Measurements from ENCODE around the gene SIGLEC10. TPM values are rescaled to one million over a fixed set of nuclear protein-coding genes. Genes with fewer than 3 reads are reported as not detected.

Gene SIGLEC10
- total and polyA plus RNA-seq, 9 of the 15 experiments (the other 6 are each of a cell fraction or from before 2014, with no cell fraction given), result 0.10 to 1.8 (median 0.82) TPM

GRCh38 chr19:51367565-51368365 is 49.7 kb downstream of the SIGLEC10 start (continued):
- TF ChIP-seq HMGXB4 (CRISPR knock-in tag; IDR thresholded peaks at IDR 0.05), result no peak
- peak; percentile 83; the same call in 1 of the 2 replicates for TF ChIP-seq CBX1 (IDR thresholded peaks at IDR 0.05; ENCODE audit: low read depth)
- no peak for TF ChIP-seq POU5F1 (IDR thresholded peaks at IDR 0.05; ENCODE audit: borderline replicate concordance, low read depth, low read length, partially characterized antibody)
- peak; percentile 68 for TF ChIP-seq POLR2B (IDR thresholded peaks at IDR 0.05; ENCODE audit: low read depth, partially characterized antibody)
- TF ChIP-seq NR3C1 (CRISPR knock-in tag; IDR thresholded peaks at IDR 0.05), result no peak
- peak; percentile 52 for TF ChIP-seq CREM (IDR thresholded peaks at IDR 0.05; ENCODE audit: low read depth)
- no peak for TF ChIP-seq NFIX (CRISPR knock-in tag; IDR thresholded peaks at IDR 0.05; ENCODE audit: low read depth)
- no peak for TF ChIP-seq GTF2B (IDR thresholded peaks at IDR 0.05; ENCODE audit: extremely low read depth, insufficient read length)
- no peak for TF ChIP-seq SRSF7 (optimal IDR thresholded peaks at IDR 0.05; ENCODE audit: low read depth, low read length)
- no peak for TF ChIP-seq SMARCE1 (IDR thresholded peaks at IDR 0.05)
- TF ChIP-seq SAFB2 (IDR thresholded peaks at IDR 0.05; ENCODE audit: borderline replicate concordance, low read depth, low read length, severe bottlenecking), result no peak
- TF ChIP-seq TSHZ1 (CRISPR knock-in tag; IDR thresholded peaks at IDR 0.05), result no peak
- TF ChIP-seq ARID3B (CRISPR knock-in tag; IDR thresholded peaks at IDR 0.05; ENCODE audit: borderline replicate concordance), result no peak
- 0 out of 2 replicates have a peak, but pooled peaks have one; percentile 9 for TF ChIP-seq ZBTB33 (CRISPR knock-in tag; IDR thresholded peaks at IDR 0.05)
- TF ChIP-seq FOXK2 (conservative IDR thresholded peaks at IDR 0.05 in 1 of 2, IDR thresholded peaks at IDR 0.05 in 1 of 2; ENCODE audit: low read depth in 2 of 2), result no peak

Data from K562 (cell line).